Upper lobe of left lung (tissue), 6 donors: ENCODE data around the gene MYCBPAP. TPM values are rescaled to one million over a fixed set of nuclear protein-coding genes. Genes with fewer than 3 reads are reported as not detected.
A peak's percentile ranks its signal among the peaks of the same experiment; 100 is the strongest.

Source experiments
- ATAC-seq, 2 donors: fragments of 200-7000 bp; cut with Tn5 transposase; one replicate each; pipeline ENCODE4 v1.9.1; 2022; ENCODE audit warnings: mild to moderate bottlenecking in 2 of 2, moderate library complexity in 2 of 2; ENCODE audit not compliant: low FRiP score in 2 of 2
- DNase-seq, 2 donors: peaks; one replicate each; pipeline ENCODE4 v3.0.0-alpha.2; 2019 to 2020
- H3K27ac ChIP-seq, 4 donors: fragments of 200-600 bp; sonication (generic); one replicate each; pipeline ENCODE4 v1.5.1; 2016 to 2019
- H3K27me3 ChIP-seq, 4 donors: fragments of 200-600 bp; sonication (generic); one replicate each; pipeline ENCODE4 v1.5.1; 2017 to 2019
- H3K36me3 ChIP-seq, 4 donors: fragments of 200-600 bp; sonication (generic); one replicate each; pipeline ENCODE4 v1.5.1; 2016 to 2019
- H3K4me1 ChIP-seq, 4 donors: fragments of 200-600 bp; sonication (generic); one replicate each; pipeline ENCODE4 v1.5.1; 2018 to 2019
- H3K4me3 ChIP-seq, 4 donors: fragments of 200-600 bp; sonication (generic); one replicate each; pipeline ENCODE4 v1.5.1; 2017 to 2019; ENCODE audit warnings: mild to moderate bottlenecking in 2 of 4, moderate library complexity in 1 of 4
- H3K9me3 ChIP-seq, 4 donors: fragments of 200-600 bp; sonication (generic); one replicate each; pipeline ENCODE4 v1.5.1; 2018 to 2019
- EP300 ChIP-seq, 4 donors: sonication (generic); formaldehyde crosslinking; IDR thresholded peaks; one replicate each; pipeline ENCODE4 v1.5.1; 2017; ENCODE audit warnings: antibody characterized with exemption in 4 of 4, control low read depth in 2 of 4
- POLR2A ChIP-seq, 4 donors: fragments of 450-650 bp; IDR thresholded peaks; one replicate each; pipeline ENCODE4 v1.5.1; 2016 to 2017; ENCODE audit warnings: antibody characterized with exemption in 4 of 4, mild to moderate bottlenecking in 2 of 4
- POLR2AphosphoS5 ChIP-seq, 2 donors: sonication (generic); formaldehyde crosslinking; IDR thresholded peaks; one replicate each; pipeline ENCODE4 v1.5.1; 2017; ENCODE audit warnings: antibody characterized with exemption in 2 of 2
- WGBS, 2 donors: methylation state at CpG; one replicate each; pipeline ENCODE4 v1.1.5; 2017 to 2018; 5-methylcytosine and 5-hydroxymethylcytosine counted together
- total RNA-seq, 6 donors: library from RNA; depleted of rRNA in 4 of 6; stranded (reverse); fragments of >200 nt in 4 of 6; gene quantifications; one replicate each; pipeline versions ENCODE4 v1.1.0 to v1.2.1, GENCODE V29; 2016 to 2021
- TF ChIP-seq, protein P1 (sequence below), 6 experiments: fragments of 450-650 bp in 4 of 6; fragments of 200-600 bp in 2 of 6; sonication (generic) in 2 of 6; IDR thresholded peaks; one replicate each; pipeline ENCODE4 v1.5.1; 2016 to 2019; ENCODE audit warnings: antibody characterized with exemption in 6 of 6
- donor health status: DM: no; HTN: no; CAD: no; lungs with moderate emphysema.
- donor health status: DM: no; HTN: yes; CAD: no; lungs with severe emphysema.

Gene MYCBPAP
- total RNA-seq, 6 donors from 2014 or later: 1.0 to 14.7 (median 4.2) TPM

DNA sequence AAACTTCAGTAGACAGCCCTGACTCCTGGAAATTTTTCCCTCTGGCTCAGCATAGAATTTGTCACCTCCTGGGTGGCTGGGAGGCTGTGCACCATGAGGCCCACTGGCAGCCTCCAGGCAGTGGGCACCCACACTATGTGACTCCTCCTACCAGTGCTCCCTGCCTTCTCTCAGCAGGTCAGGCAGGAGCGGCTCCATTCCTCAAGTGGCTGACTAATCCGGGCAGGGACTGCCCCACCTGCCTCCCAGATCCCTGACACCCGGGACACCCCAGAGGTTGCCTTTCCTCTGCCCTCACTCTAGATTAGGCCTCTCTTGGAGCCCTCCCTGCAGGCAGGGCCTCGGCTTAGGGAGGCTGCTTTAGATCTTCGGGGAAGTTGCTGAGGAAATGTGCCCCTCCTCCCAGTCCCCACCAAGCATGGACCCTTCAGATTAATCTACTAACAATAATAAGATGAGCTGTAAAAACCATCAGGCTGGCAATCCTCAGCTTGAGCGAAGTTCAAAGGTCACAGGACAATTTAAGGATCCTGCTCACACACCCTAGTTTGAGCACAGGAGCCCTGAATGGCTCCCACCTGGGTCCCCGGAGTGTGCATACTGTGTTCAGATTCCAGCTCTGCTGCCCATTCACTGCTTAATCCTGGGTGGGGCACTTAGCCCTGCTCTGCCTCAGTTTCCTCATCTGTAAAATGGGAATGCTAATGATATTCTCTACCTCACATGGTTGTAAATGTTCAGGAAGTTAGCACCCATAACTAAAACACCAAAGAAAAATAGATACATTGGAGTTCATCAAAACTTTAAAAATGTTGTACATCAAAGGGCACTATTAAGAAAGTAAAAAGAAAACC lies 10.0 kb upstream of the MYCBPAP start:
- DNase-seq (peak in 1 of 2 donors; percentile 57), ATAC-seq (peak in 1 of 2 donors; percentile 51)
- H3K9me3 ChIP-seq: no peaks in the 10 kb centered on the region
- H3K27ac ChIP-seq: no peak overlapping the region
- no peaks in the 10 kb centered on the region for H3K27me3 ChIP-seq
- no peak for TF ChIP-seq POLR2AphosphoS5 (IDR thresholded peaks at IDR 0.05)
- no peak for TF ChIP-seq EP300 (IDR thresholded peaks at IDR 0.05)
- no peak for TF ChIP-seq POLR2A (IDR thresholded peaks at IDR 0.05)
- TF ChIP-seq, protein P1, sequence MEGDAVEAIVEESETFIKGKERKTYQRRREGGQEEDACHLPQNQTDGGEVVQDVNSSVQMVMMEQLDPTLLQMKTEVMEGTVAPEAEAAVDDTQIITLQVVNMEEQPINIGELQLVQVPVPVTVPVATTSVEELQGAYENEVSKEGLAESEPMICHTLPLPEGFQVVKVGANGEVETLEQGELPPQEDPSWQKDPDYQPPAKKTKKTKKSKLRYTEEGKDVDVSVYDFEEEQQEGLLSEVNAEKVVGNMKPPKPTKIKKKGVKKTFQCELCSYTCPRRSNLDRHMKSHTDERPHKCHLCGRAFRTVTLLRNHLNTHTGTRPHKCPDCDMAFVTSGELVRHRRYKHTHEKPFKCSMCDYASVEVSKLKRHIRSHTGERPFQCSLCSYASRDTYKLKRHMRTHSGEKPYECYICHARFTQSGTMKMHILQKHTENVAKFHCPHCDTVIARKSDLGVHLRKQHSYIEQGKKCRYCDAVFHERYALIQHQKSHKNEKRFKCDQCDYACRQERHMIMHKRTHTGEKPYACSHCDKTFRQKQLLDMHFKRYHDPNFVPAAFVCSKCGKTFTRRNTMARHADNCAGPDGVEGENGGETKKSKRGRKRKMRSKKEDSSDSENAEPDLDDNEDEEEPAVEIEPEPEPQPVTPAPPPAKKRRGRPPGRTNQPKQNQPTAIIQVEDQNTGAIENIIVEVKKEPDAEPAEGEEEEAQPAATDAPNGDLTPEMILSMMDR (IDR thresholded peaks at IDR 0.05): no peak
- H3K4me1 ChIP-seq: no peaks in the 10 kb centered on the region
- 64 to 67% methylated on average over 5 to 7 of the region's 7 CpGs for WGBS, 2 donors
- no peaks in the 10 kb centered on the region for H3K36me3 ChIP-seq
- H3K4me3 ChIP-seq: no peak overlapping the region

DNA sequence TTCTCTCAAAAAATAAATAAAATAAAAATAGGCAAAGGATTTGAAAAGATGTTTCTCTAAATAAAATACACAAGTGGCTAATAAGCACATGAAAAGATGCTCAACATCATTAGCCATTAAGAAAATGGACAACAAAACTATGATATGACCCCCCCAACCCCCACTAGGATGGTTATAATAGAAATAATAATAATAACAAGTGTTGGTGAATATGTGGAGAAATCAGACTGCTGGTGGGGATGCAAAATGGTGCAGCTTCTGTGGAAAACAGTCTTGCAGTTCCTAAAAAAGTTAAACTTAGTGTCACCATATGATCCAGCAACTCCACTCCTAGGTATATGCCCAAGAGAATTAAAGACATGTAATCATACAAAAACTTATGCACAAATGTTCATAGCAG lies 9.0 kb upstream of the MYCBPAP start:
- Histone ChIP-seq H3K27me3 (no peaks in the 10 kb centered on the region), H3K4me3 (no peak overlapping the region), H3K4me1 (no peaks in the 10 kb centered on the region), H3K36me3 (no peaks in the 10 kb centered on the region), H3K9me3 (no peaks in the 10 kb centered on the region), H3K27ac (no peak overlapping the region)
- no peak for DNase-seq
- ATAC-seq: no peak
- TF ChIP-seq POLR2AphosphoS5 (IDR thresholded peaks at IDR 0.05): no peak
- TF ChIP-seq POLR2A (IDR thresholded peaks at IDR 0.05): no peak
- no peak for TF ChIP-seq EP300 (IDR thresholded peaks at IDR 0.05)
- TF ChIP-seq, protein P1 (IDR thresholded peaks at IDR 0.05): no peak

DNA sequence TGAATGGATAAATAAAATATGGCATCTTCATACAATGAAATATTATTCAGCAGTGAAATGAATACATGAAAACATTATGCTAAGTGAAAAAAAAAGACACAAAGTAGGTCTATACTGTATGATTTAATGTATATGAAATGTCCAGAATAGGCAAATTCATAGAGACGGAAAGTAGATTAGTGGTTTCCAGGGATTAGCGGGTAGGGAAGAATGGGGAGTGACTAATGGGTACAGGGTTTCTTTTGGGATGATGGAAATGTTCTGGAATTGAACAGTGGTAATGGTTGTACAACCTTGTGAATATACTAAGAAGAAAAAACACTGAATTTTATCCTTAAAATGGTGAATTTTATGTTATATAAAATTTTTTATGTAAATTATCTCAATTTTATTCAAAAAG lies 8.5 kb upstream of the MYCBPAP start:
- Histone ChIP-seq H3K9me3 (no peaks in the 10 kb centered on the region), H3K27ac (no peak overlapping the region), H3K27me3 (no peaks in the 10 kb centered on the region), H3K36me3 (no peaks in the 10 kb centered on the region), H3K4me1 (no peaks in the 10 kb centered on the region), H3K4me3 (no peak overlapping the region)
- TF ChIP-seq POLR2AphosphoS5 (IDR thresholded peaks at IDR 0.05) (no peak), POLR2A (IDR thresholded peaks at IDR 0.05) (no peak), EP300 (IDR thresholded peaks at IDR 0.05) (no peak)
- TF ChIP-seq, protein P1 (IDR thresholded peaks at IDR 0.05): no peak
- 97 to 99% methylated on average over 2 of the region's 2 CpGs for WGBS, 2 donors
- ATAC-seq (no peak), DNase-seq (no peak)

DNA sequence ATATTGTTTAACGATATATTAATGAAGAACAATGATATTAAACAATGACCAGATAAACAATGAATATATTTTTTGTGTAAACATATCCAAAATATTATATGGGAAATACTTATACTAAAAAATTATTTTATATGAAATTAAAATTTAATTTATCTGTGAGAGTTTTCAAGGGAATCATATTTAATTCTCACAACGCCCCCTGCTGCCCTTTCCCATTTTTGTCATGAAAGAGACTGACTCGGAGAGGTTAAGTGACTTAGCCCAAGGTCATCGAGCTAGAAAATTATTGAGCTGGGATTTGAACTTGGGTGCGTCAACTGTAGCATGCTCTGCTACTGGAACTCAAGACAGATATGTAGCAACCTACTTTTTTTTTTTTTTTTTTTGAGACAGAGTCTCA lies 7.2 kb upstream of the MYCBPAP start:
- WGBS, 2 donors: 39 to 47% methylated on average over 5 of the region's 5 CpGs
- no peak overlapping the region for H3K4me3 ChIP-seq
- no peak overlapping the region for H3K27ac ChIP-seq
- DNase-seq (no peak), ATAC-seq (no peak)
- no peaks in the 10 kb centered on the region for H3K9me3 ChIP-seq
- no peaks in the 10 kb centered on the region for H3K4me1 ChIP-seq
- H3K27me3 ChIP-seq: no peaks in the 10 kb centered on the region
- H3K36me3 ChIP-seq: no peaks in the 10 kb centered on the region
- TF ChIP-seq POLR2AphosphoS5 (IDR thresholded peaks at IDR 0.05): no peak
- no peak for TF ChIP-seq POLR2A (IDR thresholded peaks at IDR 0.05)
- TF ChIP-seq, protein P1 (IDR thresholded peaks at IDR 0.05): peak in 2 of 6 experiments; percentile 17 to 27
- TF ChIP-seq EP300 (IDR thresholded peaks at IDR 0.05): no peak
